Skeletal muscle satellite cell (primary cell): ENCODE results near the gene ZYG11A.

Source experiments
- H3K27me3 ChIP-seq: 2 replicates; pipeline ENCODE4 v1.7.0; 2013; ENCODE audit warnings: low read length; ENCODE audit not compliant: control insufficient read depth, insufficient read depth
- H3K36me3 ChIP-seq: 2 replicates; pipeline ENCODE4 v1.7.0; 2013; ENCODE audit warnings: mild to moderate bottlenecking, control low read depth, low read length; ENCODE audit not compliant: insufficient read depth
- H3K4me1 ChIP-seq: 2 replicates; pipeline ENCODE4 v1.7.0; 2013; ENCODE audit warnings: low read length; ENCODE audit not compliant: control insufficient read depth, insufficient read depth
- H3K4me2 ChIP-seq: 2 replicates; pipeline ENCODE4 v1.7.0; 2013; ENCODE audit warnings: mild to moderate bottlenecking, low read length
- H3K4me3 ChIP-seq: 2 replicates; pipeline ENCODE4 v1.7.0; 2013; ENCODE audit warnings: low read length
- H3K9ac ChIP-seq: 2 replicates; pipeline ENCODE4 v1.7.0; 2013; ENCODE audit warnings: mild to moderate bottlenecking, low read depth, low read length, moderate library complexity
- H3K9me3 ChIP-seq: replicated peaks from 2 replicates; pipeline ENCODE4 v1.7.0; 2013; ENCODE audit warnings: mild to moderate bottlenecking, control low read depth, low read length

ZYG11A gene

DNA sequence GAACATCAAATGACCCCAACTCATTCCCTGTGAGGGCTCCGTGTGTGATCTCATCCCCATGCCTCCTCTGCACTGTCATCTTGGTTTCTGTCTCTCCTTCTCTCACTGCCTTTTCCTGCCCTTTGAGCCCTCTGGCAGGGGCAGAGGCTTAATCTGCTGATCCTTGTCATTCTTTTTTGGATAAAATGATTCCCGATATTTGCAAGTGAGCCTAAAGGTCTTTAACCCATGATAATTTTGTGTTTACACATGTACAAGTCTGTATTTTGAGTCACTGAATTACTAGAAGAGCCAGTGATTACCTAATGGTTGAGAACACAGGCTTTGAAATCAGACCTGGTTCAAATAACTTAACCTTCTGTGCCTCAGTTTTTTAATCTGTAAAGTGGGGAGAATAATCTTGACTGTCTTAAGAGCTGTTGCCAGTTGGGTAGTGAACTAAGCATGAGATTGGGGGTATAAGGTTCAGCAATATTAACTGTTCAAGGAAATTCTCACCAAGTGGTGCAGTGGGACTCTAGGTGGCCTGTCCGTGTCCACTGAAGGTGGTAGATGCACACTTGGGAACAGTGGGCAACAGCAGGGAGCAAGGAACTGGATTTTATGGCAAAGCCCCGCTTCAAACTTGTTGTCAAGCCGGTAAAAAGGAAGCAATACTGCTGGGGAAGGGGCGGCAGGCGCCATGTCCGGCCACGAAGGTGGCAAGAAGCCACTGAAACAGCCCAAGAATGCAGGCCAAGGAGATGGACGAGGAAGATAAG is 77.3 kb downstream of the ZYG11A start:
- Histone ChIP-seq H3K9me3 (no peaks in the 10 kb centered on the region), H3K27me3 (peaks cover 4% of the 10 kb centered on the region), H3K9ac (no peak overlapping the region), H3K4me3 (no peak overlapping the region), H3K4me2 (no peak overlapping the region), H3K4me1 (no peaks in the 10 kb centered on the region), H3K36me3 (no peaks in the 10 kb centered on the region)

DNA sequence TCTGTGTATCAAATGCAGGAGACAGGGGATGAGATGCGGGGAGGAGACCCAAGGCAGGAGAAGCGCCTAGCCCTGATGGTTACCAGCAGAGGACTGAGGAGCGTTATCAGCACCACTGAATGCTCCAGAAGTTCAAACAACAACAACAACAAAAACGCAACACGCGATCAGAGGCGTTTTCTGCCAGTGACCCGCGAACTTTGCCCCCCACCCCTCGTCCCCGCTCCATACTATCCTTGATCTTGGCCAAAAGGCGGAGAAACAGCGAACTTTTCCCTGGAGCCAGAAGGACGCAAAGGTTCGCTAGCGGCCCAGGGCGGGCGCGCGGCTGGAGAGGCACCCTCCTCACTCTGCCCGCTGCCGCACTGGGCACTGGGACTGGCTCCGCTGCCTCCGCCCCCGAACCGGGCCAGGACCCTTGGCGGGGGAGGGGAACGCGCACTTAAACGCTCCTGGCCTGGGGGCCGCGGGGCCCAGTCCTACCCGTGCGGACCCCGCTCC is 78.3 kb downstream of the ZYG11A start:
- H3K4me1 ChIP-seq: peaks cover 3% of the 10 kb centered on the region
- peak overlapping the region; percentile 60 for H3K9ac ChIP-seq
- peak overlapping the region; percentile 77 for H3K4me2 ChIP-seq
- H3K9me3 ChIP-seq: no peaks in the 10 kb centered on the region
- peak overlapping the region; percentile 71 for H3K4me3 ChIP-seq
- H3K36me3 ChIP-seq: no peaks in the 10 kb centered on the region
- peaks cover 4% of the 10 kb centered on the region for H3K27me3 ChIP-seq

DNA sequence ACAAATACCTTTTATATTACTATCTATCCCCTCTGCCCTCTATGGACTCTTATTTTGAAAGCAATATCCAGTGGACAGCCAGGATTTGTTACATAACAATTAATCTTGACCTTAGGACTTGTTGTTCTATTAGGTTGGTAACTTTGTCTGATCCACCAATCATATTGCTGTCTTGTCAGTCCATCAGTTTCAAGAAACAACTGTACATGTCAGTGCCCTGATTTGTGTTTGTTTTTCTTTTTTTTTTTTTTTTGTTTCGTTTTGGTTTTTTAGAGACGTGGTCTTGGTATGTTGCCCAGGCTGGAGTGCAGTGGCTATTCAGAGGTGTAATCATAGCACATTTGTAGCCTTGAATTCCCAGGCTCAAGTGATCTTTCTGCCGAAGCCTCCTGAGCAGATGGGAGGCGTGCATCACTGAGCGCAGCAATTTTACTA is 83.0 kb downstream of the ZYG11A start:
- no peak overlapping the region for H3K9ac ChIP-seq
- peak overlapping the region; percentile 1 for H3K4me3 ChIP-seq
- H3K4me2 ChIP-seq: peak overlapping the region; percentile 52
- peaks cover 4% of the 10 kb centered on the region for H3K27me3 ChIP-seq
- H3K4me1 ChIP-seq: peaks cover 11% of the 10 kb centered on the region
- H3K9me3 ChIP-seq: no peaks in the 10 kb centered on the region
- no peaks in the 10 kb centered on the region for H3K36me3 ChIP-seq

DNA sequence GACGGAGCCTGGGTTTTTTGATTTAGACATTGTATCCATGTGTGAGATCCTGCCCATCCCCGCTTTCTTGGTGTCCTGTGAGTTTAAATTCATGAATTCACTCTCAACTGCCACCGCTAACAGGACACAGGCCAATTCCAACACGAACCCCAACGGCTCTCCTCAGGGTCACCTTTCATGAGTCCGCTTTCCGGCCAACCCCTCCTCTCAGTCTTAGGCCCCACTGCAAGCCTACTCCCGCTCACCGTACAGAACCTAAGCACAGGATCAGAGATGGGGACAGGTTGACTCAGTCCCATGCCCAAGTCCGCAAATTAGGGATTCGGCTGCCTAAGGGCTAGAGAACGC is 84.3 kb downstream of the ZYG11A start:
- H3K9ac ChIP-seq: no peak overlapping the region
- H3K4me1 ChIP-seq: peaks cover 11% of the 10 kb centered on the region

DNA sequence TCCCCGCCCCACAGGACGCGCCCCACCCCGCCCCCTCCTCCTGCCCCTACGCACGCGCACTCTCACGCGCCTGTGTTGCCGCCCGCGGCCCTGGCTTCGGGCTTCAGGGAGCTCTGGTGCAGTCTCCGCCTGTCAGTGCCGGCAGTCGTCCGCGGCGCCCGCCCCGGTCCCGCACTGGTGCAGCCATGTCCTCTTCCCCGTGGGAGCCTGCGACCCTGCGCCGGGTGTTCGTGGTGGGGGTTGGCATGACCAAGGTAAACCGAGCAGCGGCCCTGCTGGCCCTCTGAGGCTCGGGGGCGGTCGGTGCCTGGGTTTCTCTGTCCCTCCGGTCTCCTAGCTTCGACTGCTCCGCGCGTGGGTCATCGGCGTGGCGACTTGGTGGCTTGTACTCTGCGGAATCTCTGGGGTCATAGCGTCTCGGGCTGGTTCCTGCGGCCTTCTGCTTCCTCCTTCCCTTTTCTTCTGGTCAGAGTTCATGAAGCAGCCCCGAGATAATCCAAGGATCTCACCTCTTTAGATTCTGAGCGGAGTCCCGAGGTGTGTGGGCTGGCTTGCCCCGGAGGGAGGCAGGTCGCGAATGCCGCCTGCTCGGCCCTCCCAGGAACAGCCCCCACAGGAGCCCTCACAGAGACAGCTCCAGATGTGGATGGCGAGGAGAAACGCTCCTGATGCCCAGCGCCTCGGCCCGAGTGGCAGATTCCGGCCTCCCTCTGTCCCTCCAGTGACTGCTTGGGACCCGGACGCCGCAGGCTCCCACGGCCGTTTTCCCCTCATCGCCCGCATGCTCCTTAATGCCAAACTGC is 84.9 kb downstream of the ZYG11A start, which contains the start of gene SCP2:
Gene SCP2 (plus strand): TSS at position 65 of the 803 bp plus-strand sequence. CDS start 121 bp downstream, at position 186.
- H3K4me3 ChIP-seq: peak within 1 kb of the TSS; percentile 83
- peak within 1 kb of the TSS; percentile 90 for H3K4me2 ChIP-seq
- H3K27me3 ChIP-seq: no peaks in the 10 kb centered on the region
- peak within 1 kb of the TSS; percentile 77 for H3K9ac ChIP-seq
- peaks cover 11% of the 10 kb centered on the region for H3K4me1 ChIP-seq
- H3K36me3 ChIP-seq: no peaks in the 10 kb centered on the region
- no peaks in the 10 kb centered on the region for H3K9me3 ChIP-seq

More for the DNA sequence above, 84.3 kb downstream of the ZYG11A start:
- no peaks in the 10 kb centered on the region for H3K27me3 ChIP-seq
- H3K4me2 ChIP-seq: peak overlapping the region; percentile 90
- H3K9me3 ChIP-seq: no peaks in the 10 kb centered on the region
- H3K36me3 ChIP-seq: no peaks in the 10 kb centered on the region
- peak overlapping the region; percentile 83 for H3K4me3 ChIP-seq

- Histone ChIP-seq H3K4me3 (peak overlapping the region; percentile 83), H3K9me3 (no peaks in the 10 kb centered on the region), H3K4me2 (peak overlapping the region; percentile 90), H3K27me3 (no peaks in the 10 kb centered on the region), H3K9ac (peak overlapping the region; percentile 77), H3K36me3 (no peaks in the 10 kb centered on the region), H3K4me1 (peaks cover 11% of the 10 kb centered on the region)
Observed at GRCh38 chr1:52928015-52928404, 85.5 kb downstream of the ZYG11A start.

- peaks cover 11% of the 10 kb centered on the region for H3K4me1 ChIP-seq
- no peaks in the 10 kb centered on the region for H3K27me3 ChIP-seq
- H3K9ac ChIP-seq: no peak overlapping the region
- H3K36me3 ChIP-seq: no peaks in the 10 kb centered on the region
- H3K4me2 ChIP-seq: no peak overlapping the region
- H3K9me3 ChIP-seq: no peaks in the 10 kb centered on the region
- no peak overlapping the region for H3K4me3 ChIP-seq
Observed at GRCh38 chr1:52929019-52929418, 86.5 kb downstream of the ZYG11A start.

DNA sequence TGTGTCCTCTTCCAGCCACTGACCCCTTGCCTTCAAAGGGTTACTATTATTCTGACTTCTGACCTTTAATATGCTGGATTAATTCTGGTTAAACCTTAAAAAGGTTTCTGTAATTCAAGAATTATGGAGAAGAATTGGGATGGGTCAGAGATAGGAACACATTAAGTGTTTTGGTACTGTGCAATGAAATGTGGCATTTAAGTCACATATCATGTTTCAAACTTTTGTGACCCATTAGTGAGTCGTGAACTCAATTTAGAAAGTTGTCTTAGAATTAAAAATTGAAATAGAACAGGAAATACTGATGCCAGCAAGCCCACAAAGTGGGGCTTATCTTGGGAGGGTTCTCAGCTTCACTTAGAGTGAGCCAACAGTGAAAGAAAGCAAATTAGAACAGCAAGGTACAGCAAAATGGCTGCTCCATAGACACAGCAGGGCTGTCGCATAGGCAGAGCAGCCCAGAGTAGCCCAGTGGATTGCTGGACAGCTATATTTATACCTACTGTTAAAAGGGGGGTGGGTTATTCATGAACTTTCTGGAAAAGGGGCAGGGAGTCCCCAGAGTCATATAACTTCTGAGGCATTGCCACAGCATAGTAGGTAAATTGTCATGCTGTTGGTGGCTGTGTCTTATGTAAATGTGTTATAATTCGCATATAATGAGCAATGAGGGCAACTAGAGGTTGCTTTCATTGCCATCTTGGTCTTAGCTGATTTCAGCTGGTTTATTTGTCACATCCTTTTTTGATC is 95.0 kb downstream of the ZYG11A start:
- Histone ChIP-seq H3K36me3 (no peaks in the 10 kb centered on the region), H3K9ac (no peak overlapping the region), H3K9me3 (no peaks in the 10 kb centered on the region), H3K4me3 (no peak overlapping the region), H3K4me2 (no peak overlapping the region), H3K27me3 (no peaks in the 10 kb centered on the region), H3K4me1 (no peaks in the 10 kb centered on the region)

DNA sequence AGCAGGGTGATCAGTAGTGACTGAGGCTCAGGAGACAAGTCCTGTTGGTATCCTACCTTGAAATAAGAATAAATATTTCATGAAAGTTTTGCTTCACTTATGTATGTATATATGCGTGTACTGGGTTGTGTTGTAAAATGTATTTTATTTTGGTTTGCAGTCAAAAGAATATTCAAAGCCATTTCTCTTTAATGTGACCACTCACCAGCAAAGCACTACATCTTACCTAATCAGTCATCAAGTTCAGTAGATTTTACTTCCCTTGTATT is 95.6 kb downstream of the ZYG11A start:
- Histone ChIP-seq H3K9me3 (no peaks in the 10 kb centered on the region), H3K4me2 (no peak overlapping the region), H3K27me3 (no peaks in the 10 kb centered on the region), H3K9ac (no peak overlapping the region), H3K4me3 (no peak overlapping the region), H3K4me1 (no peaks in the 10 kb centered on the region), H3K36me3 (no peaks in the 10 kb centered on the region)

DNA sequence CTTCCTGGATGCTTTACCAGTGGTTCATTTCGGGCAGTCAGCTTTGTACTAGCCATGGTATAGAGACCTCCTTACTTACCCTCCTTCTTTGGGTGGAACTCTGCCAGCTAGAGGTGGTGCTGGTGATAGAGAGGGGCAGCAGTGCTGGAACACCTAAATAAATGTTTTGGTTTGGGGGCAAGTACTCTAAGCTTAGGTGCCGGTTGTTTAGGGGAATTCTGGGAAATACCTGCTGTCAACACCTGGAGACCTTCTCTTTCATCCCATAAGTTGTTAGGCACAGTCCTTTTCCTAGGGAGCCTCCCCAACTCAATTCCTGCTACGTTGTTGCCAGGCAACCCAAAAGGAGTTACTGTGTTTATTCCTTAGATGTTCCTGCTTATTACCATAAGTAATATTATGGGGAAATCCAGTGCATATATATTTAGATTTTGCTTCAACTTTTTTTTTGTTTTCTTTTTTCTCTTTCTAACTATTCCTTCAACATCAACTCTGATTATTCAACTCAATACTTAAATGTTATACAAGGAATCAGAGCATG is 101.4 kb downstream of the ZYG11A start:
- Histone ChIP-seq H3K4me2 (no peak overlapping the region), H3K4me3 (no peak overlapping the region), H3K27me3 (no peaks in the 10 kb centered on the region), H3K9me3 (no peaks in the 10 kb centered on the region), H3K36me3 (no peaks in the 10 kb centered on the region), H3K9ac (no peak overlapping the region), H3K4me1 (no peaks in the 10 kb centered on the region)

DNA sequence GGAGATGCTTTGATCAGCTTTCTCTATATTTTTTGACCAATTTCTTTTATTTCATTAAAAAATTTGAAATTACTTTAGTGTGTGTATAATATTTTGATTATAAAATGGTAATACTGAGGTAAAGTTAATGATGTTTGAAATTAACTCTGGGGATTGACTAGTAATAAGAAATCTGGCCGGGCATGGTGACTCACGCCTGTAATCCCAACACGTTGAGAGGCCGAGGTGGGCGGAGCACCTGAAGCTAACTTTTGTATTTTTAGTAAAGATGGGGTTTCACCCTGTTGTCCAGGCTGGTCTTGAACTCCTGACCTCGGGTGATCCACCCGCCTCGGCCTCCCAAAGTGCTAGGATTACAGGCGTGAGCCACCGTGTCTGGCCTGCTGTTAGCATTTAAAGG is 102.0 kb downstream of the ZYG11A start:
- Histone ChIP-seq H3K9ac (no peak overlapping the region), H3K4me1 (no peaks in the 10 kb centered on the region), H3K36me3 (peaks cover 3% of the 10 kb centered on the region), H3K9me3 (no peaks in the 10 kb centered on the region), H3K4me3 (no peak overlapping the region), H3K27me3 (no peaks in the 10 kb centered on the region), H3K4me2 (no peak overlapping the region)
